ENCODE results near the gene ZFYVE21.

Gene ZFYVE21

GRCh38 chr14:103743691-103744090 lies 28.1 kb downstream of the ZFYVE21 start:
- no peaks in the 10 kb centered on the region for H3K4me1 ChIP-seq (ENCODE audit: control insufficient read depth, insufficient read depth, low read length, poor library complexity, severe bottlenecking)
- DNase-seq: no peak
- H3K4me3 ChIP-seq (ENCODE audit: insufficient read depth, low read depth, low read length, poor library complexity, severe bottlenecking): no peak overlapping the region
- H3K27me3 ChIP-seq (replicated peaks; ENCODE audit: control insufficient read depth, insufficient read depth, low read length, poor library complexity, severe bottlenecking): no peaks in the 10 kb centered on the region
- H3K9me3 ChIP-seq (ENCODE audit: control insufficient read depth, low read length): no peaks in the 10 kb centered on the region
- no peak overlapping the region for H3K27ac ChIP-seq (ENCODE audit: insufficient read depth, low read length, poor library complexity, severe bottlenecking)
- H3K36me3 ChIP-seq (ENCODE audit: control insufficient read depth, insufficient read depth, low read length): peaks cover 39% of the 10 kb centered on the region

- no peak for DNase-seq
- Histone ChIP-seq H3K4me3 (ENCODE audit: insufficient read depth, low read depth, low read length, poor library complexity, severe bottlenecking) (no peak overlapping the region), H3K36me3 (ENCODE audit: control insufficient read depth, insufficient read depth, low read length) (peaks cover 28% of the 10 kb centered on the region), H3K4me1 (ENCODE audit: control insufficient read depth, insufficient read depth, low read length, poor library complexity, severe bottlenecking) (no peaks in the 10 kb centered on the region), H3K27me3 (replicated peaks; ENCODE audit: control insufficient read depth, insufficient read depth, low read length, poor library complexity, severe bottlenecking) (no peaks in the 10 kb centered on the region), H3K9me3 (ENCODE audit: control insufficient read depth, low read length) (no peaks in the 10 kb centered on the region), H3K27ac (ENCODE audit: insufficient read depth, low read length, poor library complexity, severe bottlenecking) (no peak overlapping the region)
Measured at GRCh38 chr14:103744621-103745395, 29.2 kb downstream of the ZFYVE21 start.

DNA sequence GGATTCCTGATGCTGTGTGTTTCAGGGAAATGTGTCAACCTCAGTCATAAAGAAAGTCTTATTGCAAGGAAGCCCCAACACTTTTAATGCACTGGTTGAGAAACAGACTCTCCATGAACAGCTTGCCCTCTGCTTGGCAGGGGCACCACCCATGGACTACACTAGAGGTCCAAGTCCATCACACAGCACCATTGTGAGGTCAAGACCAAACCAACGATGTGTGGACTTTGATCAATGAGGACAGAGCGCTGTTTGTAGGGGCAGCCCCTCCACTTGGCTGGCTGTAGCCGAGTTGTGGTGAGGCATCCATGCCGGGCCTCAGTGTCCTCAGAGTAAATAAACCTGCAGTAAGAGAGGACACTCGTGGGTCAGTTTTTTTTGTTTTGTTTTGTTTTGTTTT lies 29.8 kb downstream of the ZFYVE21 start:
- no peak for DNase-seq
- no peak overlapping the region for H3K4me3 ChIP-seq (ENCODE audit: insufficient read depth, low read depth, low read length, poor library complexity, severe bottlenecking)
- no peak overlapping the region for H3K27ac ChIP-seq (ENCODE audit: insufficient read depth, low read length, poor library complexity, severe bottlenecking)
- no peaks in the 10 kb centered on the region for H3K4me1 ChIP-seq (ENCODE audit: control insufficient read depth, insufficient read depth, low read length, poor library complexity, severe bottlenecking)
- no peaks in the 10 kb centered on the region for H3K27me3 ChIP-seq (replicated peaks; ENCODE audit: control insufficient read depth, insufficient read depth, low read length, poor library complexity, severe bottlenecking)
- H3K9me3 ChIP-seq (ENCODE audit: control insufficient read depth, low read length): no peaks in the 10 kb centered on the region
- peaks cover 22% of the 10 kb centered on the region for H3K36me3 ChIP-seq (ENCODE audit: control insufficient read depth, insufficient read depth, low read length)

DNA sequence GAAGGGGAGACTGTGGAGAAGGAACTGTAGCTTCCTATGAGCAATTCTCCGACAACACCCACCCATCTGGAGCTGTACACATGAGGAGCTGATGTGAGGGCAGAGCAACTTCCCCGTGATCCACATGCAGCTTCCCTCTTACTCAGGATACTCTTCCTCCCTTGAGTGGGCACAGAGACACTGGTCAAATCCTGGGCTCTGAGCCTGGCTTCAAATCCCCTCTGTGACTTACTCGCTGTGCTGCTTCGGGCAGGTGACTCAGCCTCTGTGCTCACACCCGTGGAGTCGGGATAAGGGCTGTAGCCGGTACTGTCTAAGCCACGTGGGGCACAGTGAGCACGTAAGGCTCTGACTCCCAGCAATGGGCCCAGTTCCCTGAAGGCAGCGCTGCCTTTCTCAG lies 31.1 kb downstream of the ZFYVE21 start:
- no peaks in the 10 kb centered on the region for H3K27me3 ChIP-seq (replicated peaks; ENCODE audit: control insufficient read depth, insufficient read depth, low read length, poor library complexity, severe bottlenecking)
- H3K4me1 ChIP-seq (ENCODE audit: control insufficient read depth, insufficient read depth, low read length, poor library complexity, severe bottlenecking): no peaks in the 10 kb centered on the region
- peaks cover 12% of the 10 kb centered on the region for H3K36me3 ChIP-seq (ENCODE audit: control insufficient read depth, insufficient read depth, low read length)
- no peak overlapping the region for H3K27ac ChIP-seq (ENCODE audit: insufficient read depth, low read length, poor library complexity, severe bottlenecking)
- DNase-seq: no peak
- no peak overlapping the region for H3K4me3 ChIP-seq (ENCODE audit: insufficient read depth, low read depth, low read length, poor library complexity, severe bottlenecking)
- no peaks in the 10 kb centered on the region for H3K9me3 ChIP-seq (ENCODE audit: control insufficient read depth, low read length)

DNA sequence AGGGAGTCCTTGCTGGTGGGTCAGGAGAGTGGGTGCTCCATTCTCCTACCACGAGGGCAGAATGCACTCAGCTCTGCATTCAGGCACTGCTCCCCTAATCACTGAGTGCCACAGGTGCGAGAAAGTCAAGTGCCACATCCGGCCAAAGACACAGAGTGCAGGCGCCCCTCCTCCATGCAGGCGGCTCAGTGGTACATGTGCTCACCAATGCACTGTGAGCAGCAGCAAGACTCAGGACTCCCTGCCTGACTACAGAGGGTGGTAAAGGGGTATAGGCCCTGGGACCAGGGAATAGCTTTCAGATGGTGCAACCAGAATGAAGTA lies 32.9 kb downstream of the ZFYVE21 start:
- no peak overlapping the region for H3K4me3 ChIP-seq (ENCODE audit: insufficient read depth, low read depth, low read length, poor library complexity, severe bottlenecking)
- no peaks in the 10 kb centered on the region for H3K4me1 ChIP-seq (ENCODE audit: control insufficient read depth, insufficient read depth, low read length, poor library complexity, severe bottlenecking)
- H3K9me3 ChIP-seq (ENCODE audit: control insufficient read depth, low read length): no peaks in the 10 kb centered on the region
- H3K27me3 ChIP-seq (replicated peaks; ENCODE audit: control insufficient read depth, insufficient read depth, low read length, poor library complexity, severe bottlenecking): no peaks in the 10 kb centered on the region
- no peak for DNase-seq
- no peak overlapping the region for H3K27ac ChIP-seq (ENCODE audit: insufficient read depth, low read length, poor library complexity, severe bottlenecking)
- H3K36me3 ChIP-seq (ENCODE audit: control insufficient read depth, insufficient read depth, low read length): peaks cover 11% of the 10 kb centered on the region

GRCh38 chr14:103749452-103749851 lies 33.8 kb downstream of the ZFYVE21 start:
- Histone ChIP-seq H3K27ac (ENCODE audit: insufficient read depth, low read length, poor library complexity, severe bottlenecking) (no peak overlapping the region), H3K36me3 (ENCODE audit: control insufficient read depth, insufficient read depth, low read length) (peaks cover 11% of the 10 kb centered on the region), H3K9me3 (ENCODE audit: control insufficient read depth, low read length) (no peaks in the 10 kb centered on the region)

DNA sequence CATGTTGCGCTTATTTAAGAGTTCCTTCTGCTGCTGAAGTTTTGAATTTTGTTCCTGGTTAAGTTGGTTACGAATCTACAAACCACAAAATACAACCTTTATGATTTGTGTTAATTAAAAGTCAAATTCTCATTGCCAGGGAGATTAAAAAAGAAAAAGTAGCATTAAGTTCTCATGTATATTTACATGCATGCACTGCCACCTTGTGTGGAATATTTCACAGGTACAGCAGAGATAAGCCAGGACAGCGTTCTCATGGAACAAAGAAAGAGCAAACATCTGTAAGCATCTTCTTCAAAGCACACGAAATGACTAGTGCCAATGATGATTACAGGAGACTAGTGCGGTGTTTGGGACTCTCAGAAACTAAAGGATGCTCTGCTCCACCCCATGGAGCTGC lies 34.2 kb downstream of the ZFYVE21 start:
- Histone ChIP-seq H3K4me3 (ENCODE audit: insufficient read depth, low read depth, low read length, poor library complexity, severe bottlenecking) (no peak overlapping the region), H3K27ac (ENCODE audit: insufficient read depth, low read length, poor library complexity, severe bottlenecking) (no peak overlapping the region), H3K9me3 (ENCODE audit: control insufficient read depth, low read length) (no peaks in the 10 kb centered on the region), H3K4me1 (ENCODE audit: control insufficient read depth, insufficient read depth, low read length, poor library complexity, severe bottlenecking) (no peaks in the 10 kb centered on the region), H3K27me3 (replicated peaks; ENCODE audit: control insufficient read depth, insufficient read depth, low read length, poor library complexity, severe bottlenecking) (no peaks in the 10 kb centered on the region), H3K36me3 (ENCODE audit: control insufficient read depth, insufficient read depth, low read length) (peaks cover 7% of the 10 kb centered on the region)
- no peak for DNase-seq

More at GRCh38 chr14:103749452-103749851, 33.8 kb downstream of the ZFYVE21 start:
- no peak for DNase-seq
- Histone ChIP-seq H3K4me3 (ENCODE audit: insufficient read depth, low read depth, low read length, poor library complexity, severe bottlenecking) (no peak overlapping the region), H3K4me1 (ENCODE audit: control insufficient read depth, insufficient read depth, low read length, poor library complexity, severe bottlenecking) (no peaks in the 10 kb centered on the region), H3K27me3 (replicated peaks; ENCODE audit: control insufficient read depth, insufficient read depth, low read length, poor library complexity, severe bottlenecking) (no peaks in the 10 kb centered on the region)

DNA sequence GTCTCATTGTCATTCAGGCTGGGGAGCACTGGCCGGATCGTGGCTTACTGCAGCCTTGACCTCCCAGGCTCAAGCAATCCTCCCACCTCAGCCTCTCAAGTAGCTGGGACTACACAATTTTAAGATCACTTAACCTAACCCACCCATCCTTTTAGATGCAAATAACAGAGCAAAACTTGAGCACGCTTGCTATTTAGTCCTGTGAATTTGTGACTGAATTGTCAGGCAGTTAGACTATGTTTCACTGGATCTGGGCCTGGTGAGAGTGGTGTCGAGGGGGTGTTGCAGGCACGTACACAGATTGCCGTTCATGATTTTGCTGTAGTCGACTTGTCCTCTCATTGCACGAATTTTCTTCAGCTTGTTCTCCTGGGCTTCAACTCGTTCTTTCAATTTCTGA lies 38.2 kb downstream of the ZFYVE21 start:
- H3K4me1 ChIP-seq (ENCODE audit: control insufficient read depth, insufficient read depth, low read length, poor library complexity, severe bottlenecking): no peaks in the 10 kb centered on the region
- no peaks in the 10 kb centered on the region for H3K9me3 ChIP-seq (ENCODE audit: control insufficient read depth, low read length)
- no peaks in the 10 kb centered on the region for H3K27me3 ChIP-seq (replicated peaks; ENCODE audit: control insufficient read depth, insufficient read depth, low read length, poor library complexity, severe bottlenecking)
- no peak for DNase-seq
- peaks cover 3% of the 10 kb centered on the region for H3K36me3 ChIP-seq (ENCODE audit: control insufficient read depth, insufficient read depth, low read length)
- no peak overlapping the region for H3K27ac ChIP-seq (ENCODE audit: insufficient read depth, low read length, poor library complexity, severe bottlenecking)
- no peak overlapping the region for H3K4me3 ChIP-seq (ENCODE audit: insufficient read depth, low read depth, low read length, poor library complexity, severe bottlenecking)

- no peak for DNase-seq
- peaks cover 3% of the 10 kb centered on the region for H3K36me3 ChIP-seq (ENCODE audit: control insufficient read depth, insufficient read depth, low read length)
- no peaks in the 10 kb centered on the region for H3K4me1 ChIP-seq (ENCODE audit: control insufficient read depth, insufficient read depth, low read length, poor library complexity, severe bottlenecking)
- no peaks in the 10 kb centered on the region for H3K9me3 ChIP-seq (ENCODE audit: control insufficient read depth, low read length)
- no peak overlapping the region for H3K4me3 ChIP-seq (ENCODE audit: insufficient read depth, low read depth, low read length, poor library complexity, severe bottlenecking)
- H3K27me3 ChIP-seq (replicated peaks; ENCODE audit: control insufficient read depth, insufficient read depth, low read length, poor library complexity, severe bottlenecking): no peaks in the 10 kb centered on the region
- H3K27ac ChIP-seq (ENCODE audit: insufficient read depth, low read length, poor library complexity, severe bottlenecking): no peak overlapping the region
Measured at GRCh38 chr14:103755060-103755459, 39.5 kb downstream of the ZFYVE21 start.

- no peaks in the 10 kb centered on the region for H3K36me3 ChIP-seq (ENCODE audit: control insufficient read depth, insufficient read depth, low read length)
- no peak overlapping the region for H3K4me3 ChIP-seq (ENCODE audit: insufficient read depth, low read depth, low read length, poor library complexity, severe bottlenecking)
- no peak for DNase-seq
- H3K27ac ChIP-seq (ENCODE audit: insufficient read depth, low read length, poor library complexity, severe bottlenecking): no peak overlapping the region
- H3K4me1 ChIP-seq (ENCODE audit: control insufficient read depth, insufficient read depth, low read length, poor library complexity, severe bottlenecking): no peaks in the 10 kb centered on the region
- H3K9me3 ChIP-seq (ENCODE audit: control insufficient read depth, low read length): no peaks in the 10 kb centered on the region
- H3K27me3 ChIP-seq (replicated peaks; ENCODE audit: control insufficient read depth, insufficient read depth, low read length, poor library complexity, severe bottlenecking): no peaks in the 10 kb centered on the region
Measured at GRCh38 chr14:103758059-103758776, 42.6 kb downstream of the ZFYVE21 start.

Measured in effector memory CD4-positive, alpha-beta T cell (primary cell).